GM19438 (cell line): ENCODE measurements around the gene NOTCH1.

Experiments
- ATAC-seq: cut with Tn5 transposase; IDR thresholded peaks from one replicate; pipeline ENCODE4 v1.9.1; 2021; ENCODE audit warnings: low read depth; ENCODE audit not compliant: unreplicated experiment

The NOTCH1 gene

DNA sequence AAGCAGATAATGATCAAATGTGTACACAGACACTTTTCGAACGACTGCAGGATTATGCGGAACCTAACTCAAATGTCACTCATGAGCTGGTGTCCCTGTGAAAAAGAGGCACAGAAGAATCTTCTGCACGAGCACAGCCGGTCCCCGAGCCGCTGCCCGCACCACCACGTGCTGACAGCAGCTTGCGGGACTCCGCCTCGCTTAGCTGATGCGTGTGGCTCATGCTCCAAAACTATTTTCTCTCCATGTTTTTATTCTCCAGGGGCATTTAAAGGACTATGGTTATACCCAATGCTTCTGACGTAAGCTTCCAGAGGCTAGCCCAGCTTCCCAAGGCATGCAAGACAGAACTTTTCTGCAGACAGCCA, 72.5 kb downstream of the NOTCH1 start:
- no peak for ATAC-seq

DNA sequence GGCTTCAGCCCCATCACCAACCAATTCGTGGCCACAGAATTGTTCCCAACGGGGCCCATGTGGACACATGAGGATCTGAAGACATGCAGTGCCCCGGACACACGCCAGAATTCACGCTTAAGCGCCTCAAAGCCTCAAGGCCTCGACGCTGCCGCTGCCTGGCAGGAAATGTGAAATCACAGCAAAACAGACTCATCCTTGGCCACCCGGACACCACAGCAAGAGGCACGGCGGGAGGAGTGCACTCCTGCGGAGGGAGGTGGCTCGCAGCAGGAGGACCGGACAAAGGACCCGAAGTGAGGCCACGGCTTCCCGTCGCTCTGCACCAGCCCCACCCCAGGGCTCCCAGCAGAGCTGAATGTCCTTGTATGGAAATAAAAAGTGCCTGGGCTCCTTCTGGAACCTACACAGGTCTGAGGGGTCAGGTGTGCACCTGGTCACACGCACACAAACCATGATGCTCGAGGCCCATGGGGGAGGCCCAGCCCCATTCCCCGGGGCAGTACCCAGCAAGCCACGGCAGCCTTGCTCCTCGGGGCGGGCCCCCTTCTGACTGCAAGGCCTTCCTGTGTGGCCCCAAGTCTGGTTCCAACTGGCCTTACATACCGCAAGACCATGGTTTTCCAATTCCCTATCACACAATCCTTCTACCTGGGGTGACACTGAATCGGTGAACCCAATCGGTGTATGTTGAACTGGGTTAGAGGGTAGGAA, 73.1 kb downstream of the NOTCH1 start:
- no peak for ATAC-seq

DNA sequence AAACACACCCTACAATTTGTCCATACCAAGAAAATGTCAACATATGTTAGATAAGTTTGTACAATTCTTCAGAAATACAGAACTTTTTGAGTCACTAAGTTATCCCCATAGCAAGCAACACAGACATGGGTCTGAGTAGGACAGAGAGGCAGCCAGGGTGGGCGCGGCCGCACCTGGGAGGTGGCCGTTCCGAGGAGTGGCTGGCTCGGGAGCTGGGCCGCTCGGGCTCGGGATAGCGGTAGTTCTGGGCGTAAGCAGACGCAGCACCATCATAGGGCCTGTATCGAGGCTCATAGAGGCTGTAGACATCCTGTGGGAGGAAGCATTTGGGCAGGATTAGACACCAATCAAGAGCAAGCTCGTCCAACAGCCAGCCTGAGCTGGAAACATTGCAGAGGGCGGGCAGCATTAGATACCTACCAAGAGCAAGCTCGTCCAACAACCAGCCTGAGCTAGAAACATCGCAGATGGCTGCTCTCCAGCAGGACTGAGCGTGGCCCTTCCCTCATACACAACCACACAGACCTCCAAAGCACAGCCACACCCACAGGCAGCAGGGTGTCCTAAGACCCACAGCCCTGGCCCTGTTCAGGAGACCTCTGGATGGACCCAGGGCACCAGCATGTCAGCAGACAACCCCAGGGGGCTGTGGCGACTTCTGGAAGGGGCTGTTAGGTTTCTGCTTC, 73.9 kb downstream of the NOTCH1 start:
- no peak for ATAC-seq

DNA sequence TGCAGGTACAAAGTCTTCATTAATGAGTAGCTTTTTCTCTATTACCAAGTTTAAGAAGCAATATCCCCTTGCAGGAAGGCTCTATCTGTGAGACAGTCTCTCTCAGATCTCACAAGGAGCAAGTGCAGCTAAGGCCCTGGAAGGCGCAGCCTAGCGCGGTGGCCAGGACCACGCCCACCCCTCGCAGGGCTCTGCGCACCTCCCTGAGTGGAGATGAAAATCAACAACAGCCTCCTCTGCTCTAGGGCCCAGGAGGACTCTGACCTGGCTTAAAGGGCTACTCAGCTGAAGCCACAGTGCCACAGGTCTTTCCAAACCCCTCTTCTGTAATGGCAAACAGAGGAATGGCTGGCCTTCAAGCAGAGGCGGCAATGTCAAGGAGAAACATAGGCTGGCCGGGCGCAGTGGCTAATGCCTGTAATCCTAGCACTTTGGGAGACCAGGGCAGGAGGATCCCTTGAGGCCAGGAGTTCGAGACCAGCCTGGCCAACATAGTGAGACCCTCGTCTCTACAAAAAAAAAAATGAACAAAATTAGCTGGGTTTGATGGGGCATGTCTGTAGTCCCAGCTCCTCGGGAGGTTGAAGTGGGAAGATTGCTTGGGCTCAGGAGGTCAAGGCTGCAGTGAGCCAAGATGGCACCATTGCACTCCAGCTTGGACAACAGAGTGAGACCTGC, 74.9 kb downstream of the NOTCH1 start:
- ATAC-seq = no peak

DNA sequence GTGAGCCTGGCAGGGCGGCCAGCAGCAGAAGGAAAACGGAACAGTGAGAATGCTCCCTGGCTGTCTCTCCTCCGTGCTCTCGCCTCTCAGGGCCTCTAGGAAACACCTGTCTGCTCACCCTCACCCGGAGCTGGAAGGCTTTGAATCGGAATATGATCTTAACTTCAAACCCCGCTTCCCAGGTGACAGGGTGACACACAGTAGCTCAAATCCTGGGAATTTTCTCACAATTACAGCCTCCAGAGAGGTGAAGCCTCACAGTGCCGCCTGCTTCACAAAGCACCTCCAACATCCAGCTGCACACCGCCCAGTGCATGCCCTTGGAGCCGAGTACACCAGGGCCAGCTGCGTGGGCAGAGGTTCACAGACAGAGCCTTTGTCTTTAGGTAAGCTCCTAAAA, 75.5 kb downstream of the NOTCH1 start:
- no peak for ATAC-seq

DNA sequence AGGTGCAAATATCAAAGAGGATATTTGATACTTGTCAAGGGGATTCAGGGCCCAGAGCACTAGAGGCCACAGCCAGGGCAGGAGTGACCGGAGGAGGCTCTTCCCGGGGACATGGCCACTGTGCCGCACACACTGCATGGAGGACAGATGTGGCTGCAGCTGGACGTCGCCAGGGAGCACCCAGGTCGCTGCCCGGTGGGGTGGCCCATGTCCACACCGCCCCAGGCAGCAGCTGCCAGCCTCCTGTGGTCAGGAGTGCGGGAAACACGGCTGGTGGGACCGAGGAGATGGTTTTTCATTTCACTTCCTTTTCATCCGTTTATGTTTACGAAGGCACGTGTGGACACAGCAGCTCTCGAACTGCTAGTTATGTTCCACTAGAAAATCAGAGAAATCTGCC, 78.1 kb downstream of the NOTCH1 start:
- no peak for ATAC-seq

DNA sequence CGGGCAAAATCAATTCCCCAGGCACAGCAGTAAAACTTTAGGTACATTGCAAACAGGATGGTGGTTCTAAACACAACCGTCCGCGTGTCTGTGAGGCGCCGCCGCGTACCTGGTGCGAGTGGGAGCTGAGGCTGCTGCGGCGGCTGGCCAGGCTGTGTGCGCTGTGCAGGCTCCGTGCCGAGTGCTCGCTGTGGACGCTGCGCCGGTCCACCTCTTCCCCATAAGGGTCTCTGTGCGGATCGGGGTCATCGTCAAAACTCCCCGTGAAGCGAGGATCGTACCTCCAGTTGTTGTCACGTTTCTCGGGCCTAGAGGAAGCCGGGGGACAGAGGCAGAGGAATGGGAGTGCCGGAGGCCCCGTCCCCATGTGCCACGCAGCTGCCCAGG, 79.7 kb downstream of the NOTCH1 start:
- ATAC-seq = no peak

DNA sequence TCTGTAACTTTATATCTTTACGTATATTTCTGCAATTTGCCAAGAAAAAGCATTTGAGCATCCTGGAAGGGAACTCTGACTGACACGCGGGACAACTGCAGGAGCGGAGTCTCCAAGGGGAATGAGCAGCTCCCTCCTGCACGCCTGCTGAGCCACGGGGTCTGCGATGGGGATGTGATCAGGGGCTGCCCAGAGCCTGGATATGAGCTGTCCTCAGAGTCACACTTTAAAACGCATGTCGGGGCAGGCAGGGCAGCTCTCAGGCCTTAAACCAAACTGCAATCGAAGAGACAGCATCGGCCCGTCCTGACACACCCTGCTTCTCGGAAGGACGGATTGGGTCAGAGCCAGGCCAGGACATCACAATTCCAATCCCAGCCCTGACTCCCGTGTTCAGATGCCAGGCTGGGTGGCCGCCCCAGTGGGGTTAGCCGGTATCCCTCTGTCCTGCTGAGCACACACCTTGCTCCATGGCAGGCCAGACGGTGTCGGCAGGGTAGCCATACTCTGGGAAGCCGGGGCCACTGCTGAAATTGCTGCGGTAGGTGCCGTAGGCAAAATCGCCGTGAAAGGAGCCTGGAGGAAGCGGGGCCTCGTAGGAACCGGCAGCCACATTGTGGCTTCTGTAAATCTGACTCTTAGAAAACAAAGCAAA, 80.2 kb downstream of the NOTCH1 start:
- ATAC-seq = no peak

DNA sequence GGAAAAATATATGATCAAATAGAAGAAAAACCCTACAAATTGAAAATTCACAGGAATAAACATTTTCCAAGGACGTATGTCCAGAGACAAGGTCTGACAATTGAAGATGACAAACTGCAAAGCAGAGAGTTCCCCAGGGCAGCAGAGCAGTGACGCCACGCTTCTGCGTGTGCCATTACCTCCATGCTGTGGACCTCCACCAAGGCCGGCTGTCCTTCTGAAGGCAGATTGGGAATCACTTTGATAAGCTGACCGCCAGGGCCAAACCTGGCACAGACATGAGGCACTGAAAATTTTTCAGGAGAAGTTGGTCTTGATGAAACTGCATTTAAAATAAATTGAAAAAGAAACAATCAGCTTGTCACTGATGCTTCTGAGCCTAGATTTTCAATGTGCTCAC, 81.6 kb downstream of the NOTCH1 start:
- no peak for ATAC-seq

DNA sequence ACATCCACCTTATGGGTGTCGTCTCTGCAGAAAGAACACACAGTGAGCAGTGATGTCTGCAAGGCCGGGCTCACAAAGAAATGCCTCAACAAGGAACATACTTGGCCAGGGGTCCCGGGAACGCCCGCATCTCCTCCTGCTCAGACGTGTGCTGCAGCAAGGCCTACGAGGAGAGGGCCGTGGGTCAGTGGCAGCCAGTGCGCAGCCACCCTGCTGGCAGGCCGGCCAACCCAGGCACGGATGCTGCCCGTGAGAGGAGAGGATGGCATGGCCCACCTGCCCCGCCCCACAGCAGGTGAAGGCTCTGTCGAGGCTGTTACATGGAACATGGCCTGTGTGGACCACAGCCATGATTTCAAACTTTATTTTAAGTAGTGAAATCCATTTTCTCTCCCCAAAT, 82.3 kb downstream of the NOTCH1 start:
- no peak for ATAC-seq

DNA sequence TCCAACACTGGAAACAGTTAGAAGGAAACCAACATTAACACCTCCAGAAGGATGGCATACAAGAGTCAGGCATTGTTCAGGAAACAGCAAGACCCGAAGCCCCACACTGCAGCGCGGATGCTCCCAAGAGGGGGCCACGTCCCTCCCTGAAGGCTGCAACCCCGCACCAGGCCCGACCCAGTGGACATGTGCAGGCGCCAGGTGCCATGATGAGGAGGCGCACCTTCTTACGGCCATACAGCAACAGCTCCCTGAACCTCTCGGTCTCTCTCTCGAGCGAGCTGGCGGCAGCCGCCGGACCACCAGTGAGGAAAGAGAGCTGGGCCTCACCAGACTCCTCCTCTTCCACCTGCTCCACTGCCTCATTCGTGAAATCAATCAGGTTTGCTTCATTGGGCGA, 83.2 kb downstream of the NOTCH1 start:
- ATAC-seq = no peak

DNA sequence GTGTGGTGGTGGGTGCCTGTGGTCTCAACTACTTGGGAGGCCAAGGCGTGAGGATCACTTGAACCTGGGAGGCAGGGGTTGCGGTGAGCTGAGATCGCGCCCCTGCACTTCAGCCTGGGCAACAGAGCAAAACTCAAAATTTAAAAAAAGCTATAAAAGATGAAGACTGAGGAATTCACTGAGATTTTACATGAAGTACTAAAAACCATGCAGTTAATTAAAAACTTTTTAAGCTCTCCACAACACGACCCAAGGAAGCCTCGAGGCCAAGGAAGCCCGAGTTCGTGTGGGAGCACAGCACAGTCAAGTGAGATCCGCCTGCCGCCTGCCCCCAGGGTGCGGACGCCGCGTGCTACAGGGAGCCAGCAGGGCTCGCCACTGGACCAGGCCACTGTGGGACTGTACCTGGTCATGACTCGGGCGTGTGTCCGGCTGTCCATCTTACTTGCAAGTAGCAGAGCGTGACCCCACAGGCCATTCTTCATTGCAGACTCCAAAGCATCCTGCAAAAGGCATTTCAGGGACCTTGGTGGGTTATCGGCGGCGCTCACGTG, 85.0 kb downstream of the NOTCH1 start:
- ATAC-seq = no peak

DNA sequence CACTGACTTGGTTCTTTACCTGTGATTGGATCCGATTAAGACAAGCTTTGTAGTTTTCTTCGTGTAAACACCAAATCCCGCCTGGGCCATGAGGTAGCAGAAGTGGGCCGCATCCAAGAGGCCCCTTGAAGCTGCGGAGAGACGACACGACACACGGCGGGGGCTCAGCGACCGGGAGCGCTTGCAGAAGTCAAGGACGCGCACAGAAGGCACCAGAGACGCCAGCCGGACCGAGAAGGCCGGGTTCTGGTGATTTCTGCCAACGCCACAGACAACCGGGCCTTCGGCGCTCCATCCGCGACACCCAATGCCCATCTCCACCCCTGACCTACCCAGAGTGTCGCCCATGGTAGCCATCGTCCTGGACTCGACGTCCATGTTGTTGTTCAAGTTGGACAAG, 86.4 kb downstream of the NOTCH1 start:
- ATAC-seq = no peak

DNA sequence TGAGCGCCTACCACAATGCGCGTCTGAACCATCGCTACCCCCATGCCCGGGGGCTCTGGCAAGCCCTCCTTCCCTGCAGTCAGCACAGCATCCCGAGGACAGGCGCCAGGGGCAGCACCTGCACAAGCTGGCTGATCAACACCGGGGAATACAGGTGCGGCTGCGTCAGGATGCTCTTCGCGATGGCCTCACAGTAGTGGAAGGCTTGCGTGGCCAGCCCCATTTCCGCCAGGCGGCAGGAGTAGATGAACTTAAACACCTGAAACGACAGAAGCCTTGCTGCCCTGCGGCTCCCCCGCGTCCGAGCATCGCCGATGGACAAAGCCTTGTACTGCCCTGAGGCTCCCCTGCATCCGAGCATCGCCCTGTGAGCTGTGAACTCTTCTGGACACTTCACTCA, 88.5 kb downstream of the NOTCH1 start:
- no peak for ATAC-seq

DNA sequence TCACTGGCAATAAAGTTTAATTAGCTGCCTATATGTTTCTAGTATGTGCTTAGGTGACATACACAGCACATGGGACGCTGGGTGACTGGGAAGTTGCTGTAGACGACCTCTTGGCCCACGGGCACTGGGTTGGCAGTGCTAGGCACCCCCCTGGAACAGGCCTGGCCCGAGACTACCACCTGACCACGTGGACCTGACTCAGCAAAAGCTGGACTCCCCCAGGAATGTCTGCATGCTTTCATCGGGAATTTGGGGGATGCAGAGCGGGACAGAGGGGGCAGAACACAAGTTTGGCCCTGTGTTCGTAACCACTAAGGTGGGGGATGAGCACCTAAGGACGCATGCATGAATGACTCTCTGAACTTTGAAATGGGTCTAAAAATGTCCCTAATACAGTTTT, 89.6 kb downstream of the NOTCH1 start:
- ATAC-seq = no peak

DNA sequence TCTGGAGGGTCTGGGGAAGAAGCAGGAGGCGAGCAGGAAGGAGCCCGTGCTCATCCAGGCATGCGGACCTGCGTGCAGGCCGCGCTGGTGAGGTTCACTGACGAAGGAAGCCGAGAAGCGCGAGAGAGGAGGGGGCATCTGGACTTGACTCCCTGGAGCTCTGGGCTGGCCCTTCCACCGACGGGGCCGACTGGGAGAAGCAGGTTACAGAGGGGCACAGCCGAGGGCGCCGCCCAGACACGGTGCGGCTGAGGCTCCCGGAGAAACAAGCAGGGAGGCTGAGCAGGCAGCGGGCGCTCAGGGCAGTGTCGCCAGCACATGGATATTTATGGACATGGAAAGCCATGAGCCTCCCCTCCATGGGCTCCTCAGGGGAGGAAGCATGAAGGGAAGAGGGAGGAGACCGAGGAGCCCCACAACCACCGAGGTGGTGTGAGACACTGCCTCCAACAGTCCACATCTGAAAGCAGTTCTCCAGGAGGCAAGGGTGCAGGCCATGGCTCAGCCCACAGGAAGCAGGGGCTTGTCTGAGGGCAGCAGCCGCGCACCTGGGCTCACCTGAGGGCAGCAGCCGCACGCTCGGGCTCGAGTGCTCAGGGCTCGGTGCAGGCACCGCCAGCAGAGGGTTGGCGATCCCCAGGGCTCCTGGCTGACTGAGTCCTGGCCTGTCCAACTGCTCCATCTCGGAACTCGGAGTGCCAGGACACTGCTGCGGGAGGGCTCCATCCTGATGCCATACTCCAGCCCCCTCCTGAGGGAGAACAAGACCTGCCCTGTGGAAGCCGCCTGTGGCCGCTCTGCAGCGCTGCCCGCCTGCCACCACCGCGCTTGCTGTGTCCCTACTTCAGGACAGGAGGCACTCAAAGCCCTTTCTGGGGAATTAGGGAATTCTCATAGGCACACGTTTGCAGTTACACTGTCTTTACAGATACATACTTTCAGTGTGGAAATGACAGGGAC, 90.5 kb downstream of the NOTCH1 start:
- ATAC-seq = no peak

DNA sequence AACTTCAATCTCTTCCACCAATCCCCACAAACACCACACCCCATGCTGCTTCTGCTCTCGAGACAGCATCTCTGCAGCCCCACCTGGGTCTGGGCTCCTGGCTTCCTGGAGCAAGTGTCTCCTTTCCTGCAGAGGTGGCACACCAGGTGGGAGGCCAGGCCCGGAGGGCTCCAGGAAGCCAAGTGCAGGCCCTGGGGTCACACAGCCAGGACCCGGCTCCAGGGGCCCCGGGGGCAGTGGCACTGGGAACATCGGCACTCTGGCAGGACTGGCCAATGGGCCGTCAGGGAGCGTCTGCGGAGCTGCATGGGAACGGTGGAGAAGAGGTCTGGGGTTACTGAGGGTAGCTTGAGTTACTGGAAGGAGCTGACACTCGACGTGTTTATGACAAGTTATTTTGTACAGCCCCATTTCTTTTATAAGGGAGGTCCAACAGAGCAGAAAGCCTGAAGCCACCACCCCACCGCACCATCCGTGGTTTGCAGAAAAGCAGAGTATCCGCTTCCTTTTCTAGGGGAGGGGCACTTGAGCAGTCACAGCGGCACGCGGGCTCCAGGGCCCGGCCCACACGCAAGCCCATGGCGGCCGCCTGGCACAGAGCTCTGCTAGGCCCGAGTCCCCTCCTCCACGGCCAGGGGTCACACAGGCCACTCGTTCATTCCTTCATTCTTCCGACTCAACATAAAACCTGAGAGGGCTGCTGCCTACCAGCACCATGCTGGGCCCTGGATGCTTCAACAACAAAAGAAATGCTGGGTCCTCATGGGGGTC, 91.6 kb downstream of the NOTCH1 start:
- no peak for ATAC-seq

DNA sequence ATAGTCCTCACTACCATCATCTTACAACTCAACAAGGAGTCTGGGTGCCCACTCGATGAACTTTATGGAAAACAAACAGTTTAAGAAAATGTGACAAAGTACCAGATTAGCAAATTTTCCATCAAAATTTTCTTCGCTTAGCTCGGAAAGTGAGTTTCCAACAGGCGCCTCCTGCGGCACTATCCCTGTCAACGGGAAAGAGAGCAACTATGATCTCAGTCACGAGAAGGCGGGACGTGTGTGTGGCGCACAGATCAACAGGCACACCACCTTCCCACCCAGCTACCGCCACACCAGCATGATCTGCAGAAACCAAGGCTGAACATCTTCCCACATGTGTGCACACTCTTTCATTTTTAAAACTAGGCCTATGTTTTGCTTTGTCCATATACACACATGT, 92.5 kb downstream of the NOTCH1 start:
- ATAC-seq = no peak

DNA sequence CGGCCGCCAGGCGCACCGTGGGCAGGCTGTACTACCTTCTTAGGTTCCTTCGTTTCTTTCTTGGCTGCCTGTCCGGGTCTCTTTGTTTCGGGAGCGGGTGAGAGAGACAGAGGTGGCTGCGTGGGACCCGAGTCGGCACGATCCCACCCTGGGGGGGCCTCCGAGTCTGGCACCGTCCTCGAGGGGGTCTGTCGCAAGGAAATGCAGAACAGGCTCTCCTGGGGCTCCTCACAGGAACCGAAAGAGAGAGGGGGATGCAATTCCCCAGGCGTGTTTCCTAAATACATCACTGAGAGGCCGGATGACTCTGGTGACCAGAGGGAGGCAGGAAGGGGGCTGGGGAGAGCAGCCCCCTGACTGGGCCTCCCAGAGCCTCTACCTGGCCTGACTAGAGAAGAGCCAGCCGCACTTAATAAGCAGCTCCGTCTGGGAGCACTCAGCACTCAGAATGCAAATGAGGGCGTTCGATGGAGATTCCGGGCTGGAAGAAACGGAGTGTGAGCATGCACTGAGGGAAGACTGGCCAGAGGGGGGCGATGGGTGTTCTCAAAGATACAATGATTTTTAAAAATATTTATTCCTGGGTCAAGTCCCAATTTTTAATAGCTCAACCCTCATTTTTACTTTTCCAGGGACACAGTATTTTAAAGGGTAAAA, 94.5 kb downstream of the NOTCH1 start:
- ATAC-seq = no peak
